Globus pallidus (tissue), 1 donor: ENCODE results near the gene AP3S1.

Experiments
- DNase-seq: peaks from one replicate; pipeline ENCODE4 v3.0.0-alpha.2; 2015; ENCODE audit warnings: low spot score

Gene AP3S1

DNA sequence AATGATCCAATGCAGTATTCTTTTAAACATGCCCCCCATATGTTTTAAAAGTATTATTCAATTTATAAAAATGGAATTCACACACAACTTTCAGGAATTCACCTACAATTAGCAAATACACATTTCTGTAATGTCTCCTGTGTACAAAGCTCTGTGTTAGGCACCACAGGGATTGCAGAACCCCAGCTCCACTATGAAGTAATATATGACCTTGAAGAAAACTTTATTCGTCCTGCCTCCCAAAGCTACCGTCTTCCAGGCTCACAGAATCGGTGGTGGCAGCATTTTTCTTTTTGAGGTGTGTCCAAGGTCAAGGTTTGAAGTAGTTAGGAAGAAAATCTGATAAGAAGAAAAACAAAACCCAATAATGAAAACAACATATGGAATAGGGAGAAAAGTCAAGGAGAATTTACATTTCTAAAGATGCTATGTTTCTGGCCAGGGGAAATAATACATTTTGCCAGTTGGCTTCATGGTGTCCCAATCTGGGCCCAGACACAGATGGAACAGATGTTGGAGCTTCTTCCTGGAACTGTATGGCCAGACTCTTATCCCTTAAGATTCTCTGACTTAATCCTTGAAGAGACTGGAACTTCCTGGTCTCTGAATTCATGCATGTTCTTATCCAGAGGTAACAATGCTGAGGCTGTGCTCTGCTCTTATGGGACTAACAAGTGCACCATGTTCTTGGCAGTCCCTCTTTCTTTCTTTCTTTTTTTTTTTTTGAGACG lies 98.5 kb downstream of the AP3S1 start:
- DNase-seq: no peak

DNA sequence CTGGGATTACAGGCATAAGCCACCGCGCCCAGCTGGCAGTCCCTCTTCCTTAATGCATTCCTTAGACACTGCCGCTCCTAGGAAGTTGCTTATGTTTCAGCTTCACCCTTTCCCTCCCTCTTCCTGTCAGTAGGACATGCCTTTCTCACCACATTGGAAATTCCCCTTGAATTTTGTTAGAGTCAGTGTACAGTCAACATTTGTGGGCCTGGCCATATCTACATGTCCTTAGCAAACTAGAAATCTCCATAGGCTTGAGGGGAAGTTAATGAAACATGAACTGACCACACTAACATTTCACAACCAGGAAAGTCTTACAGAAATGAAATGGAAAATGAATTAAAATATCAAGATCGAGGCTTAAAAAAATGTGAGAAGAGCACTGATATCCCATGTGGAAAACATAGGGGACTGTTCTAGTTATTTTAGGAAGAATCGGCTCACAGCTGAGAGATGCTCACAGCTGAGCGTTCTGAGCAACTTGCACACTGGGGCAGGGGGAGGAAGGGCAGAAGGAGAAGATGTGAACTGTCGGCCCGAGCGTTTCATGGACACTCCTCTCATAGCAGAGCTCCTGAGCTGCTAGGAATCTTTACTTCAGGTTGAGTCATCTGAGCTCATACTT lies 99.4 kb downstream of the AP3S1 start:
- no peak for DNase-seq

DNA sequence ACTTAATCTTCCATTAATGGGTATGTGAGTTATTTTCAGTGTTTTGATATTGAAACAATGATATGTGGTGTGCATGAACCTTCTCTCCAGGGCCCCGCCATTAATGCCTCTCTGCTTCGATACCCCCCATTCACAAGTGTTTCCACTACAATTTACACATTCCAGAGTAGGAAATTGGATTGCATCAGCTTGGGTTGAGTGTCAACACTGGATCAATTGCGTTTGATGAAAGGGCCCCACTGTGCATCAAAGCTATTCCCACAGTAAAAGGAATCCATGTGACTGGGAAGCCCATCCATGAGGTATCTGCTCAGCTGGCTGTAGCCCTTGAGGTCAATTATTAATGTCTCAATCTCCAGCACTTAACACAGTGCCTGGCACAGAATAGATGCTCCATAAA lies 102.8 kb downstream of the AP3S1 start:
- no peak for DNase-seq

GRCh38 chr5:115946655-115947054 lies 104.9 kb downstream of the AP3S1 start:
- DNase-seq: no peak

DNA sequence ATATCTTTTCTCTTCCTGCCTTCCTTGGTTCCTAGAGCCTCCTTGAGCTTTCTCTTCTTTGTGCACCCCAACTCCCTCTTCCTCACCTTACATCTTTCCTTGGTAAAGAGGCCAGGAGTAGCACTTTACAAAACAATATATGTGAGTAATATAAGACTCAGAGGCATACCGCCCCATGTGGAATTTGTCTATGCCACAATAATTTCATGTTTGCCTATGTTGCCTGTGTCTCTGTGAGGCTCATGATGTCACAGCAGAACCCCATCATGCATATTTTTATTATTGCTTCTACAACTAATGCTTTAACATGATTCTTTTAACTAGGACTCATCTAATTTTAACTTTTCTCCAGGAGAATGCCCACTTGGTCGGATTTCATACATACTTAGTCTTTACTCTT lies 105.5 kb downstream of the AP3S1 start:
- no peak for DNase-seq

- DNase-seq: no peak
Measured at GRCh38 chr5:115948091-115948534, 106.4 kb downstream of the AP3S1 start.

- no peak for DNase-seq
Measured at GRCh38 chr5:115949096-115949495, 107.4 kb downstream of the AP3S1 start.

DNA sequence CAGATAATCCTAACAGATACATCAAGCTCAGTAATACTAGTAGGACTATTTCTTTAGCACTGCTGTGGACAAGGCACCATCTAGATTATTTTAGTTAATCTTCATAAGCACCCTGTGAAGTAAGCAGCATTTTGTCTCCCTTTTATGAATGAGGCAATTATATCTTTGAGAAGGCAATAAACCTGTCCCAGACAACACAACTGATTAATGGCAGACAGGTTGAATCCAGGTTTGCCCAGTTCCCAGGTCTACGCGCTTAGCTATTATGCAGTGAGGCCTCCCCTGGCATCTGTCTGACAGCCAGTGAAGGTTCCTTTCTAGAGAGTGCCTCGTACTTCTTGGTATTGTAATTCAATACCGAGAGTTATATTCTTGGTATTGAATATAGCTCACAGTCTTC lies 110.9 kb downstream of the AP3S1 start:
- DNase-seq: no peak

- no peak for DNase-seq
Measured at GRCh38 chr5:115954144-115954543, 112.4 kb downstream of the AP3S1 start.

DNA sequence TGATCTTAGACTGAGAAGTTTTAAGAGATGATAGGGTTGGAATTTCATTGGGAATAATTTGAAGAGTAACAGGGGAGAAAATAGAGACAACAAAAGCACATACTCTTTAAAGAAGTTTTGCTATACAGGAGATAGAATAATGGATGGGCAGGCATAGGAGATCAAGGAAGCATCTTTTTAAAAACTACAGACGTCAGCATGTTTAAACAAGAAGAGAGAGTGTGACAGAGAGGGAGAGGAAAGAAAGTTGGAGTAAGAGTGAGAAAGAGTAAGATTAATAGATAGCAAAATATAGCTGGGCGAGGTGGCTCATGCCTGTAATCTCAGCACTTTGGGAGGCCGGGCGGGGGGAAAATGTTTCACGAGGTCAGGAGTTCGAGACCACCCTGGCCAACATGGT lies 115.2 kb downstream of the AP3S1 start:
- no peak for DNase-seq

DNA sequence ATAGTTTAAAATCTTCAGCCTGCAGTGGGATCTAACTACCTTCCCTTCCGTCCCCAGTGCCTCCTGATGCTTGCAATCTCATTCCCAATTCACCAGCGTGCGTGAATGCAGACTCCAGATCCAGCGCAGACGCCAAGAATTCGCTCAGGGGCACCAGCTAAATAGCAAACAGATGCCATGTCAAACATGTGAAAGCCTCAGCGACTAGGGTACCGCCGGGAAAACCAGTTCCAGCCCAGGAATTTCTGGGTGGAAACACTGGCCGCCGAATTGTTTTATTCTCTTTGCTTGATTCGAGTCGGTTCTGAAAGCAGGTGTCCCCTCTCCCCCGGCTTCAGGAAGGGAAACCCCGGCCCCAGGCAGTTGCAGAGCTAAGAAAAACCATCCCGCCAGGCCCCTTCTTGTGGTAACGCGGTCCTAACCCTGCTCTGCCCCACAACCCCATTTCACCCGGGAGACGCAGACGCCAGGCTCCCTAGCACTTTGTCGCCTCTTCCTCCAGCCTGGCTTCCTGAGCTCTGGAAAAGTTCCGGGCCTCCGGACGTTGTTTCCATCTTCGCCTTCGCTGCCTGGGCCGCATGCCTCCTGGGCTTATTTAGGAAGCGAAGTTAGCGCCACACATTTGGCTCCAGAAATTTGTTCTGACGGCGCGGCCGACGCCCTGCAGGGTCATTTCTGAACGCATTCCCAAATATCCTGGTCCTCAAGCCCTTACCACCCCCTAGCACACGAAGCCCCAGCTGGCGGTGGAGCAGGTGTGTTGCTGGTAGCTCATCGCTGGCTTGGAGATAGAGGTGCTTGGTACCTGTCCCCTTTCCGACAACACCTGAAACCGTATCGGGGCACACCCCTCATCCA lies 119.9 kb downstream of the AP3S1 start:
- no peak for DNase-seq

DNA sequence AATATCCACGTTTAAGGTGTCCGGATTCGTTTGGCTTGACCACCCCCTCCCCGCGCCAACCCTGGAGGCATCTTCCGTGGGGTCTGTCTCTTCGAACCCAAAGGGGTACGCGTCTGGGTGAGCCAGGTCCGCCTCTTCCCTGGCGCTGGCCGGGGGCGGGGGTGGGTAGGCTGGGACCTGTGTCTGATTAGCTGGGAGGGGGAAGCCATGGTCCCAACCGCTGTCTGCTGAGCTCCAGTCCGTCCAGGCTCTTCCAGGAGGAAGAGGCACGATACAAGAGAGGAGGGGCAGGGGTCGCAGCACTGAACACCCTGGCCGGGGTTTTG lies 120.5 kb downstream of the AP3S1 start, which contains the start of gene LVRN:
Gene LVRN, plus strand, starts transcription at position 237 of the 326 bp plus-strand sequence. CDS start 143 bp downstream, outside the sequence.
- DNase-seq: no peak

DNA sequence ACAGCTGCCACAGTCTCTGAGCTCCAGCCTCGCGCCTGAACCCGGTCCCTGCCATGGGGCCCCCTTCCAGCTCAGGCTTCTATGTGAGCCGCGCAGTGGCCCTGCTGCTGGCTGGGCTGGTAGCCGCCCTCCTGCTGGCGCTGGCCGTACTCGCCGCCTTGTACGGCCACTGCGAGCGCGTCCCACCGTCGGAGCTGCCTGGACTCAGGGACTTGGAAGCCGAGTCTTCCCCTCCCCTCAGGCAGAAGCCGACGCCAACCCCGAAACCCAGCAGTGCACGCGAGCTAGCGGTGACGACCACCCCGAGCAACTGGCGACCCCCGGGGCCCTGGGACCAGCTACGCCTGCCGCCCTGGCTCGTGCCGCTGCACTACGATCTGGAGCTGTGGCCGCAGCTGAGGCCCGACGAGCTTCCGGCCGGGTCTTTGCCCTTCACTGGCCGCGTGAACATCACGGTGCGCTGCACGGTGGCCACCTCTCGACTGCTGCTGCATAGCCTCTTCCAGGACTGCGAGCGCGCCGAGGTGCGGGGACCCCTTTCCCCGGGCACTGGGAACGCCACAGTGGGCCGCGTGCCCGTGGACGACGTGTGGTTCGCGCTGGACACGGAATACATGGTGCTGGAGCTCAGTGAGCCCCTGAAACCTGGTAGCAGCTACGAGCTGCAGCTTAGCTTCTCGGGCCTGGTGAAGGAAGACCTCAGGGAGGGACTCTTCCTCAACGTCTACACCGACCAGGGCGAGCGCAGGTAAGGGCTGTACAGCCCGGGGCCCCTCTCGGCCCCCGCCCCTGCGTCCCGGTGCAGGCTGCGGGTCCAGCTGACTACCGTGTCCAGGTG lies 121.0 kb downstream of the AP3S1 start:
- no peak for DNase-seq

- DNase-seq: no peak
Measured at GRCh38 chr5:115963566-115963965, 121.8 kb downstream of the AP3S1 start.
